RWPE1 (cell line): ENCODE data around the gene GNA14.
"Not testable (repeated sequence)": the region's sequence is repeated elsewhere in the genome, so short reads cannot be mapped to it uniquely, and the experiment has no call there.

Source experiments
- CTCF ChIA-PET: fragments of 350-600 bp; sonication (Branson Sonifier 250); formaldehyde crosslinking; extraction: SDS; loops from one replicate; lab custom pipeline; 2021; lab: Yijun Ruan, JAX
- POLR2A ChIA-PET: fragments of 400-600 bp; formaldehyde crosslinking; extraction: SDS; loops from one replicate; lab custom pipeline; 2020; ENCODE audit warnings: antibody characterized with exemption; ENCODE audit not compliant: low non-redundant PET; lab: Yijun Ruan, JAX
- DNase-seq: peaks from one replicate; pipeline ENCODE4 v3.0.0; 2012; ENCODE audit warnings: low spot score
- H3K27ac ChIP-seq: fragments of 450-650 bp; 2 replicates; pipeline ENCODE4 v1.5.1; 2017
- TF ChIP-seq, protein P1 (sequence below): fragments of 450-650 bp; conservative IDR thresholded peaks from 2 replicates; pipeline ENCODE4 v1.5.1; 2017; ENCODE audit warnings: low read depth, mild to moderate bottlenecking

Gene GNA14

GRCh38 chr9:77449240-77450084, 198.7 kb downstream of the GNA14 start:
- POLR2A ChIA-PET: no interaction called here
- CTCF ChIA-PET: interaction anchor here (0.9 to 2.2 kb wide), 3 partner anchors 10 to 712 kb away, joined by 3 to 10 read pairs (median 6); no protein-coding TSS in a partner anchor
- peak overlapping the region; percentile 56 for H3K27ac ChIP-seq
- TF ChIP-seq, protein P1, sequence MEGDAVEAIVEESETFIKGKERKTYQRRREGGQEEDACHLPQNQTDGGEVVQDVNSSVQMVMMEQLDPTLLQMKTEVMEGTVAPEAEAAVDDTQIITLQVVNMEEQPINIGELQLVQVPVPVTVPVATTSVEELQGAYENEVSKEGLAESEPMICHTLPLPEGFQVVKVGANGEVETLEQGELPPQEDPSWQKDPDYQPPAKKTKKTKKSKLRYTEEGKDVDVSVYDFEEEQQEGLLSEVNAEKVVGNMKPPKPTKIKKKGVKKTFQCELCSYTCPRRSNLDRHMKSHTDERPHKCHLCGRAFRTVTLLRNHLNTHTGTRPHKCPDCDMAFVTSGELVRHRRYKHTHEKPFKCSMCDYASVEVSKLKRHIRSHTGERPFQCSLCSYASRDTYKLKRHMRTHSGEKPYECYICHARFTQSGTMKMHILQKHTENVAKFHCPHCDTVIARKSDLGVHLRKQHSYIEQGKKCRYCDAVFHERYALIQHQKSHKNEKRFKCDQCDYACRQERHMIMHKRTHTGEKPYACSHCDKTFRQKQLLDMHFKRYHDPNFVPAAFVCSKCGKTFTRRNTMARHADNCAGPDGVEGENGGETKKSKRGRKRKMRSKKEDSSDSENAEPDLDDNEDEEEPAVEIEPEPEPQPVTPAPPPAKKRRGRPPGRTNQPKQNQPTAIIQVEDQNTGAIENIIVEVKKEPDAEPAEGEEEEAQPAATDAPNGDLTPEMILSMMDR: no peak
- peak; percentile 91 for DNase-seq

- CTCF ChIA-PET: interaction anchor here (0.6 to 0.7 kb wide), 2 partner anchors 9 to 10 kb away, joined by 3 to 5 read pairs; no protein-coding TSS in a partner anchor
- TF ChIP-seq, protein P1: no peak
- POLR2A ChIA-PET: no interaction called here
- no peak overlapping the region for H3K27ac ChIP-seq
- no peak for DNase-seq
These were observed 200.5 kb downstream of the GNA14 start for GRCh38 chr9:77447646-77448045.

DNA sequence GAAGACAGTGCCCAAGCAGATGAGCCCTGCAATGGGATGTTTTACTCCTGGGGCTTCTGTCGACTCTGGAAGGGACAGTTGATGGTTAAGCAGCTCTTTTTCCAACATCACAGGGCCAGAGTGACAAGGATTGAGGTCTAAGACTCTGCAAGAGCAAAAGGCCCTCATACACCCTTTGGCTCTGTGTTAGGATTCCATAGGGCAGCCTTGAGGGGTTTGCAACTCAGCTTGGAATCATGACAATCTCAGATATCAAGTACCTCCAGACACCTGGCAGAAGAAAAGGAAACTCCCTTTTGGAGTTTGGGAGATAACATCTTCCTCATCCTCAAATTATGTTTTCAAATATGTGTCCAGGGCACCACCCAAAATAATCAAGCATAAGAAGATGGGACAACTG, 205.7 kb downstream of the GNA14 start:
- TF ChIP-seq, protein P1: no peak
- POLR2A ChIA-PET: no interaction called here
- DNase-seq: no peak
- no peak overlapping the region for H3K27ac ChIP-seq
- CTCF ChIA-PET: interaction anchor here (0.5 to 4.2 kb wide), 4 partner anchors 9 to 354 kb away, joined by 3 to 25 read pairs (median 4); no protein-coding TSS in a partner anchor

GRCh38 chr9:77441124-77441523, 207.0 kb downstream of the GNA14 start:
- POLR2A ChIA-PET, DNase-seq, H3K27ac ChIP-seq: not testable (repeated sequence)
- CTCF ChIA-PET: interaction anchor here (1.4 to 4.2 kb wide), 2 partner anchors 7 to 16 kb away, joined by 6 to 25 read pairs; no protein-coding TSS in a partner anchor

DNA sequence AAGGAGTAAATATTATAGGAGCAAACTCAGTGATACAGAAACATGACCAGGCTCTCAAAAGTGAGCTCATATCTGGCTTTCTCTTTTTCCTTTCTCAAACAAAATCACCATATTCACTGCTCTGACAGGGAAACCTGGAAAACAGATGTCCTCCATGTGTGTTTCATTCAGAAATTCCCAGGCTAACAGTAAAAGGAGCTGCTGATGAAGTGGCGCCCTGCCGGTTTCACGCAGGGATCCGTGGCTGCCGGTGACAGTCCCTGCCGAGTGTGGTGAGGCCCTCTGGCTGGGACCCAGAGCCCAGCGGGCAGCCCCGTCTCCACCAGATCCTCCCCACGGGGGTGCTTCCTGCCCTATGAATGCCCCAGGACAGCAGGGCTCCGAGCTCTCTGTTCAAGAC, 208.1 kb downstream of the GNA14 start:
- TF ChIP-seq, protein P1: no peak
- DNase-seq: no peak
- POLR2A ChIA-PET: no interaction called here
- CTCF ChIA-PET: interaction anchor here (1.9 kb wide), 1 partner anchor 17 kb away, joined by 5 read pairs; no protein-coding TSS in a partner anchor
- no peak overlapping the region for H3K27ac ChIP-seq

DNA sequence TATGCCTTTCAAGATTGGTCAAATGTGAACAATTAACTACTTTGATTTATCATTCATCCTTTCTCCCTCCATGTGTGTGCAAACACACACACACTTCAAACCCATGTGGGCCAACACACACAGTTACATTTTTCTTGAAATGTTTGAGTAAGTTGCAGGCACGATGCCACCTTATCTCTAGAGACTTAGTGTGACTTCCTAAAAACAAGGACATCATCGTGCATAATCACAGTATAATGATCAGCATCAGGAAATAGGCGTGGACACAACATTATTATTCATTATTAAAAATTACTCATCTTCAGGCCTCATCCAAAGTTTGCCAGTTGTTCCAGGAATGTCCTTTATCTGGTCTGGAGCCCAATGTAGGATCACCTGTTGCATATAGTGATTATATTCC, 209.5 kb downstream of the GNA14 start:
- CTCF ChIA-PET: interaction anchor here (0.7 to 1.9 kb wide), 2 partner anchors 9 to 18 kb away, joined by 5 read pairs; no protein-coding TSS in a partner anchor

More for the DNA sequence above, 209.5 kb downstream of the GNA14 start:
- DNase-seq: no peak
- TF ChIP-seq, protein P1: no peak
- POLR2A ChIA-PET: no interaction called here
- H3K27ac ChIP-seq: no peak overlapping the region
